SK-MEL-5 (cell line): Measurements from ENCODE around the gene TOLLIP. TPM values are rescaled to one million over a fixed set of nuclear protein-coding genes. Genes with fewer than 3 reads are reported as not detected.
A peak's percentile ranks its signal among the peaks of the same experiment; 100 is the strongest.

Experiments
- DNase-seq: peaks from one replicate; pipeline ENCODE4 v3.0.0-alpha.2; 2016; ENCODE audit warnings: low read depth, low spot score
- in situ Hi-C: cut with HindIII; loops from 2 replicates; pipeline ENCODE4 v1.10.0; 2016; ENCODE audit warnings: low sequenced_read_pairs, high pct_unique_total_duplicates, low pct_unique_long_range_greater_than_20kb
- small RNA-seq, 2 experiments: library from RNA; depleted of rRNA; stranded (forward); fragments of <200 nt; gene quantifications; one replicate each; pipeline ENCODE3, GENCODE V24; 2014
- total RNA-seq: library from RNA; depleted of rRNA; stranded (reverse); fragments of >200 nt; shearing (Covaris generic); gene quantifications from 2 replicates; pipeline ENCODE4 v1.2.3, GENCODE V29; 2014; rRNA removed

The TOLLIP gene
- total RNA-seq, 1 experiment from 2014 or later = 33.5 TPM

GRCh38 chr11:1226226-1226985 is 83.0 kb downstream of the TOLLIP start:
- DNase-seq = no peak
- in situ Hi-C loops = no loop called here

- no peak for DNase-seq
- in situ Hi-C loops = no loop called here
Measured at GRCh38 chr11:1225386-1226225, 83.8 kb downstream of the TOLLIP start.

GRCh38 chr11:1224491-1225385 is 84.7 kb downstream of the TOLLIP start:
- in situ Hi-C loops = no loop called here
- peak; percentile 79 for DNase-seq

Small RNA genes within 50 kb of the gene (small RNA-seq; reads per million reads assigned to genes)
- gene MIR6744 = 0 reads per million in 2 experiments

Other genes starting within 250 kb of the TOLLIP start
- not detected in 2 replicates for gene MUC2, start 234.8 kb downstream of the TOLLIP start, total RNA-seq
- gene MUC5AC, start 151.7 kb downstream of the TOLLIP start, total RNA-seq = not detected in 2 replicates
- gene MUC5B, start 86.6 kb downstream of the TOLLIP start, total RNA-seq = 0.21 and 0.35 TPM in 2 replicates
- 4.5 and 8.2 TPM in 2 replicates for gene BRSK2, start 80.3 kb upstream of the TOLLIP start, total RNA-seq
- 18.0 and 22.5 TPM in 2 replicates for gene MOB2, start 177.1 kb upstream of the TOLLIP start, total RNA-seq